GM19025 (cell line): ENCODE results near the gene FSHB.
"Not testable (repeated sequence)": the region's sequence is repeated elsewhere in the genome, so short reads cannot be mapped to it uniquely, and the experiment has no call there.

Experiments used
- ATAC-seq: cut with Tn5 transposase; IDR thresholded peaks from one replicate; pipeline ENCODE4 v1.9.1; 2021; ENCODE audit warnings: mild to moderate bottlenecking, low read depth, moderate library complexity; ENCODE audit not compliant: unreplicated experiment

The FSHB gene

DNA sequence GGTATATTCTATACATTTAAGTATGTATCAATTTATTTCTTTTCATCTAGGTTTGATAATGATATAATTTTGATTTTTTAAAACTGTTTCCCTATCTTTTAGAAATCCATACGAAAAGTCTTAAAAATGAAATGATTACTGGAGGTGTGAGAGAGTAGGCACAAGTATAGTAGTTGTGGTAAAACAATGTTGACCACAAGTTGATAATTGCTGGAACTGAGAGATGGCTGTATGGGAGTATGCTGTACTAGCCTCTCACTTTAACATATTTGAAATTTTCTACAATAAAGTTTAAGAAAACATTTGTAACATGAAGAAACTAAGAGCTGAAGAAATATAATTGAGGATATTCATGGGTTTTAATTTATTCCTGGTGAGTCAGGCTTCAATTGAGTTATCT lies 30.0 kb downstream of the FSHB start:
- no peak for ATAC-seq

DNA sequence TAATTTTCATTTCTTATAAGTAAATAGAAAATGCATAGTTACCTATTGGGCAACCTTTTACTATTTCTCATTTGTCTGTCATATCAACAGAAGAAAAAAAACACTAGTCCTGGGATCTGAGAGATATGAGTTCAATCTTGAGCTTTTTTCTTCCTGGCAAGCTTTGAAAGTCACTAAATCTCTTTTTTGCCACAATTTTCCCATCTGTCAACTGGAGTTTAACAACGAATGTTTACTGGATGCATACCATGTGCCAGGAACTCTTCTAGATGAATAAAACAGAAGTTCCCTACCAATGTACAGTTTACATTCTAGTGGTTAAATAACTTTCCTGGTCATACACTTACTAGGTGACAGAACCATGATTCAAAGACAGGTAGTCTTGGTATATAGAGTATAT lies 31.0 kb downstream of the FSHB start:
- ATAC-seq: no peak

GRCh38 chr11:30268638-30269037 lies 37.8 kb downstream of the FSHB start:
- ATAC-seq: not testable (repeated sequence)

DNA sequence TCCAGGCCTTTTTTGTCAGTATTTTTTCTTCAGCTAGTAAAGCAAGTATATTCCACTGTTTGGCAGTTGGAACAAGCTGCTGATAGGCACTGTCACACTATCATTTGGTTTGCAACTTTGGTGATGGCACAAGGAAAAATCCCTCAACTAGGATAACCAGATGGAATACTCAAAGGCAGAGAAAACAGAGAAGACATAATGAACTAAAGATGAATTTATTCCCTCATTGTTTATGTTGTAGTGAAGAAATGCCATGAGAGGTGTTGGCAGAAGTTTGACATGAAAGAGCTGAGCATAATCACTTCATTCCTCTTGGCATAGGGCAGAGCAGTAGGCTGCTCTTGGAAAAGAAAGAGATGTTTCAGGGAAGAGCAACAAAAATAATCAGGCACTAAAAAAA lies 39.9 kb downstream of the FSHB start:
- no peak for ATAC-seq

- no peak for ATAC-seq
Measured at GRCh38 chr11:30277176-30277575, 46.4 kb downstream of the FSHB start.

- no peak for ATAC-seq
Measured at GRCh38 chr11:30279796-30280195, 49.0 kb downstream of the FSHB start.

DNA sequence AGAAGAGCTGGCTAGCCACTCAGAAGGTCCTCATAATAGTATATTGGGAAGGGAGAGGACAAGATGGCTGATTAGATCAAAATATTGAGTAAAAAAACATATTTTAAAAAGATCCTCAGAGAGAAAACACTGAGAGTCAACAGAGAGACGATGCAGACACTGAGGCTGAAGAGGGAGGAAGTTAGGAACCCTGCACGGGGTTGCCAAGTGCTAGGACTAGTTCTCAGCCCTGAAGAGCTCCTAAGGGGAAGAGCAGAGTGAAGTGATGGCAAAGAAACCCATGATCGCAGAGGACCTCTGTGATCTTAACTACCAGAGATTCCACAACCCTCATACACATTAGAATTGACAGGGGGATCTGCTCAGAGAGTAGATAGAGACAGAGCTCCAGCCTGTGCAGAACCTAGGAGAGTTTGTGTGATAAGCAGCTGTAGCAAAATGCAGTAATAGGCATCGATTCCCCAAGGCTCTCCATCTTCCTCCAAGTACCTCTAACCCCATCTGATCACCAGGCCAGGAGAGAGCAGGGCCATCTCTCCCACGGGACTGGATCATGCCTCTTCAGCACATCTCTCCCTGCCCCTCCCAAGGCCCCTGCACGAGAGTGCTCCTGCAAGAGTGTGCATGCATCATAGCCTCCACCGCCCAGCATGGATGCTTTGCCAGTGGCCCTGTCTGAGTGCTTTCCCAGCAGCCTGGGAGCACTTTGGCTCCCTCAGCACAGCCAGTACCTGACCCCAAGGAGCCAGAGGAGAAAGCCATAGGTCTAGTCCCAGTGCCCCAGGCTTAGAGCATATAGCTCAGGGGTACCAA lies 50.9 kb downstream of the FSHB start:
- peak; percentile 16 for ATAC-seq

- peak; percentile 86 for ATAC-seq
Measured at GRCh38 chr11:30282289-30282631, 51.4 kb downstream of the FSHB start.
